GM10248 (cell line): ENCODE results near the gene ISX.

Experiments
- CTCF ChIA-PET: fragments of 300-600 bp; sonication (Branson Sonifier 250); formaldehyde crosslinking; extraction: SDS; loops from one replicate; lab custom pipeline; 2021; ENCODE audit warnings: antibody characterized with exemption; lab: Yijun Ruan, JAX
- POLR2A ChIA-PET: fragments of 350-650 bp; sonication (Branson Sonifier 250); formaldehyde crosslinking; extraction: SDS; loops from one replicate; lab custom pipeline; 2020; ENCODE audit warnings: antibody characterized with exemption; lab: Yijun Ruan, JAX
- DNase-seq: peaks from one replicate; pipeline ENCODE4 v3.0.0; 2012; ENCODE audit errors: extremely low spot score
- TF ChIP-seq, protein P1 (sequence below): IDR thresholded peaks from 2 replicates; pipeline ENCODE4 v1.5.1; 2012; ENCODE audit warnings: mild to moderate bottlenecking, low read depth; ENCODE audit errors: extremely low read depth, missing control alignments, control extremely low read depth

Gene ISX

DNA sequence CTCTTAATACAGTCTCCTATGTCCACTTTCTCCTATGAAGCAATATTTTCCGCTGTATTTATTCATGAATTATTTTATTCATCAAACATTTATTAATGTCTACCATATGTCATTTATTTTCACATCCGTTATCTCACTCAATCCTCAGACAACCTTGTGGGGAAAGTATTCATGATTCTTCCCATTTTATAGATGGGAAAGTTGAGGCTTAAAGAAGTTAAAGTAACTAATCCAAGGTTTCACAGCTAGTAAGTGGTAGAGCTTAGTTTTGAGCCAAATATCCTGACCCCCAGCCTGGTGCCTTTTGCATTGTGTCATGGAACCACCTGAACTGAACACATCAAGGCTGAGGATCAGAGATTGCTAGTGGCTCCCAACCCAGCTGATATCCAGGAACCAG lies 66.6 kb downstream of the ISX start:
- no peak for DNase-seq
- TF ChIP-seq, protein P1, sequence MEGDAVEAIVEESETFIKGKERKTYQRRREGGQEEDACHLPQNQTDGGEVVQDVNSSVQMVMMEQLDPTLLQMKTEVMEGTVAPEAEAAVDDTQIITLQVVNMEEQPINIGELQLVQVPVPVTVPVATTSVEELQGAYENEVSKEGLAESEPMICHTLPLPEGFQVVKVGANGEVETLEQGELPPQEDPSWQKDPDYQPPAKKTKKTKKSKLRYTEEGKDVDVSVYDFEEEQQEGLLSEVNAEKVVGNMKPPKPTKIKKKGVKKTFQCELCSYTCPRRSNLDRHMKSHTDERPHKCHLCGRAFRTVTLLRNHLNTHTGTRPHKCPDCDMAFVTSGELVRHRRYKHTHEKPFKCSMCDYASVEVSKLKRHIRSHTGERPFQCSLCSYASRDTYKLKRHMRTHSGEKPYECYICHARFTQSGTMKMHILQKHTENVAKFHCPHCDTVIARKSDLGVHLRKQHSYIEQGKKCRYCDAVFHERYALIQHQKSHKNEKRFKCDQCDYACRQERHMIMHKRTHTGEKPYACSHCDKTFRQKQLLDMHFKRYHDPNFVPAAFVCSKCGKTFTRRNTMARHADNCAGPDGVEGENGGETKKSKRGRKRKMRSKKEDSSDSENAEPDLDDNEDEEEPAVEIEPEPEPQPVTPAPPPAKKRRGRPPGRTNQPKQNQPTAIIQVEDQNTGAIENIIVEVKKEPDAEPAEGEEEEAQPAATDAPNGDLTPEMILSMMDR = no peak
- POLR2A ChIA-PET = interaction anchor here (0.6 to 1.7 kb wide), 2 partner anchors 14 to 82 kb away, joined by 6 to 8 read pairs; no protein-coding TSS in a partner anchor
- CTCF ChIA-PET = interaction anchor here (1.6 to 9.1 kb wide), 7 partner anchors 8 to 99 kb away, joined by 3 to 73 read pairs (median 8); no protein-coding TSS in a partner anchor

DNA sequence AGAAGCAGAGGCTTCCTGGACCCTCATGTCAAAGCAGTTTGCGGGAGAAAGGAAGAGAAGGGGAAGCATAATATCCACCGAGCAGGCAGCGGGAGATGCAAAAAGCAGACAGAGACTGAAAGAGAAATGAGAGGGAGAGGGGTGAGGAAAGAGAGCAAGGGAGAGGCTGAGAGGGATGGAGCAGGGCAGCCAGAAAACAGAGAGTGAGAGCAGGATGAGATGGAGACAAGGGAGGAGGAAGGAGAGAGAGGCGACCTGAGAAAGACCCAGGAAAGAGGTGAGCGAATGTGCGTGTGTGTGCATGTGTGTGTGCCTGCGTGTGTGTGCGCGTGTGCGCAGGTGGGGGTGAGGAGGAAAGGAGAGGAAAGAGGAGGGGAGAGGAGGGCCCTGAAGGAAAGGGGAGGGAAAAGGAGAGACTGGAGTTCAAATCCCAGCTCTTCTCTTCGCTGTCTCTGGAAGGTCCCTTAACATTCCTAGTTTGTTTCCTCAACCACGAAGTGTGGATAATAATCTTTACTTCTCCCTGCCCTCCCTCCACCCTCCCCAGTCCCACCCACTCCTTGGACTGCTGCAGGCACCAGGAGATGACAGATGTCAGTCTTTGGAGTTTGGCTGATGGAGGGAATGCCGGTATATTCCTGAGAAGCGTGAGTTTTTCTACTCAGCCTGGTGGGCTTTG lies 67.9 kb downstream of the ISX start:
- TF ChIP-seq, protein P1 = no peak
- ChIA-PET CTCF (interaction anchor here (0.8 to 1.2 kb wide), 7 partner anchors 8 to 88 kb away, joined by 3 to 6 read pairs (median 3); no protein-coding TSS in a partner anchor), POLR2A (no interaction called here)
- DNase-seq = no peak

DNA sequence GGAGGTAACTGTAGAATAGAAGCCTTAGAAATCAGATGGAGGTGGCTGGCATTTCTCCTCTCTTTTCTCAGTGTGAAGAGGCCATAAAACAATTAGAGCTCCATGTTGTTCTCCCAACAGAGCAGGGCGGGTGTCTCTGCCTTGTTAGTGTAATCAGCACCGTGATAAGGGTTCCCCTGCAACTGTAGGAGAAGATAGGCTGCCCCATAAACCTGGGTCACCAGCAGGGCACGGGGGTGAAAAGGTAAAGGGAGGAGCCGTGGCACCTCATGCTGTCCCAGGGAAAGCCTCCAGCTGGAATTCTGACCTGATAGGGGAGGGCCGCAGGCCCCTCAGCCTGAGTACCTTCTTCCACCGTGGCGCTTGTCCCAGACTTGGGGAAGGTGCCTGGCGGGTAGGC lies 68.7 kb downstream of the ISX start:
- DNase-seq = no peak
- TF ChIP-seq, protein P1 = no peak
- POLR2A ChIA-PET = no interaction called here

DNA sequence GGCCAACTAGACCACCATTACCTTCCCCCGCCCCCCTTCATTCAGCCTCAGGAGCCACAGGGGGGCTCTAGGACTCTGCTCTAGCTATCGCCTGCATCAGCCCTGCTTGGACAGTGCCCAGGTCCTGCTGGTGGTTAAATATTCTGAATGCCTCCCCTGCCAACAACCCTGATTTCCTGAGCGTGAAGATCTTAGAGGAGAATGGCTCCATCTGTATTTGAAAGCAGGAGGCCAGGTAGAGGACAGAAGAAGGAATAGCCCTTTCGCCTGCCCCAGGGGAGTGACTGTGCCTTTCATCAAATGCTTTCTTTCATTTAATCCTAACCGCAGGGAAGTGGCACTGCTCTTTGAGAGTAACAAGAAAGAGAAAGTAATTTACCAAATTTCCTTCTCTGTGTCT lies 69.2 kb downstream of the ISX start:
- POLR2A ChIA-PET = no interaction called here
- DNase-seq = no peak
- CTCF ChIA-PET = interaction anchor here (1.0 to 1.2 kb wide), 2 partner anchors 10 to 16 kb away, joined by 5 to 6 read pairs; no protein-coding TSS in a partner anchor
- TF ChIP-seq, protein P1 = no peak

More for the DNA sequence above, 68.7 kb downstream of the ISX start:
- CTCF ChIA-PET = interaction anchor here (0.8 to 1.2 kb wide), 6 partner anchors 9 to 89 kb away, joined by 3 to 6 read pairs (median 4); no protein-coding TSS in a partner anchor
